SK-N-SH (cell line): ENCODE results near the gene GALNT18.
A peak's percentile ranks its signal among the peaks of the same experiment; 100 is the strongest.

Experiments
- CTCF ChIP-seq: fragments of 200-600 bp; sonication (generic); IDR thresholded peaks from 2 replicates; pipeline ENCODE4 v1.6.1; 2017; ENCODE audit warnings: antibody characterized with exemption, mild to moderate bottlenecking, moderate library complexity
- FOXM1 ChIP-seq: IDR thresholded peaks from 2 replicates; pipeline ENCODE4 v1.4.0; 2012; ENCODE audit warnings: low read depth, mild to moderate bottlenecking
- IRF3 ChIP-seq: fragments of 150-350 bp; IDR thresholded peaks from 2 replicates; pipeline ENCODE4 v1.6.1; 2016; ENCODE audit warnings: mild to moderate bottlenecking, low read depth, low read length
- POLR2AphosphoS5 ChIP-seq: IDR thresholded peaks from 2 replicates; pipeline ENCODE4 v1.6.1; 2012; ENCODE audit warnings: low read depth, low read length
- RAD21 ChIP-seq: IDR thresholded peaks from 2 replicates; pipeline ENCODE4 v1.6.1; 2012; ENCODE audit warnings: mild to moderate bottlenecking, low read length
- SMC3 ChIP-seq: IDR thresholded peaks from 2 replicates; pipeline ENCODE4 v1.6.1; 2012; ENCODE audit warnings: low read depth, low read length, improper control_type of control experiment
- TAF1 ChIP-seq: IDR thresholded peaks from 2 replicates; pipeline ENCODE4 v1.6.1; 2012; ENCODE audit warnings: low read depth, mild to moderate bottlenecking, low read length, moderate library complexity, borderline replicate concordance

GRCh38 chr11:11400635-11401232, 221.1 kb downstream of the GALNT18 start:
- peak; percentile 32; the same call in 1 of the 2 replicates for TF ChIP-seq CTCF
- TF ChIP-seq TAF1: no peak
- TF ChIP-seq FOXM1: no peak
- TF ChIP-seq SMC3: no peak
- no peak for TF ChIP-seq POLR2AphosphoS5
- TF ChIP-seq RAD21: peak; percentile 23; the same call in 1 of the 2 replicates
- no peak for TF ChIP-seq IRF3
